GDM1 (cell line): ENCODE measurements around the gene SMPDL3B.

Experiments used
- DNase-seq: peaks from one replicate; lab custom pipeline; 2025; lab: John Stamatoyannopoulos, UW

SMPDL3B gene

DNA sequence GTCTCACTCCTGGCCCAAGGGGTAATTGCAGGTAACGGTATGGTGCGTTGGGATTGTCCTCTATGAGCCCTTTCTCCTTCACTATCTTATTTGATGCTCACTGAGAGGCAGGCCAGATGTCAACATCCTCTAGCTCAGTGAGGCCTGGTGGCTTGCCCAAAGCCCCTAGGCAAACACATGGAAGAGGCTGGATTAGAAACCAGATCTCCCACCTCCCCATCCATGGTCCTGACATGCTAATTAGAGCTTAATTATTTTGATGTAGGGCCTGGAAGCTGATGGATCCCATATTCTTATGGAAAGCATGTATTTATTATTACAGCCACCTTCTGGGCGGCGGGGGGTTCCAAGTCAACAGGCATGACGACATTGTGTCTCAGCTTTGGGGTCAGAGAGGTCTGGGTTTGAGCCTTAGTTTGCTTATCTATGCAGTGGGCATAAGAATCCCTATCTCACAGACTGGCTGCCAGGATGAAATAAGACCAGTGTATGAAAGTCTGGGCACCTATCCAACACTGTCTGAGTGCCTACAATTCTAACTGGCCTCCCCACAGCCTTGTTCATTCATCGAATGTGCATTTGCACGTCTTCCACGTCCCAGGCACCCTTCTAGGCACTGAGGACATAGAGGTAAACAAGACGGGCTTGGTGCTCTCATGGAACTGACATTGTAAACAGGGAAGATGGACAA is 6.2 kb downstream of the SMPDL3B start:
- no peak for DNase-seq

DNA sequence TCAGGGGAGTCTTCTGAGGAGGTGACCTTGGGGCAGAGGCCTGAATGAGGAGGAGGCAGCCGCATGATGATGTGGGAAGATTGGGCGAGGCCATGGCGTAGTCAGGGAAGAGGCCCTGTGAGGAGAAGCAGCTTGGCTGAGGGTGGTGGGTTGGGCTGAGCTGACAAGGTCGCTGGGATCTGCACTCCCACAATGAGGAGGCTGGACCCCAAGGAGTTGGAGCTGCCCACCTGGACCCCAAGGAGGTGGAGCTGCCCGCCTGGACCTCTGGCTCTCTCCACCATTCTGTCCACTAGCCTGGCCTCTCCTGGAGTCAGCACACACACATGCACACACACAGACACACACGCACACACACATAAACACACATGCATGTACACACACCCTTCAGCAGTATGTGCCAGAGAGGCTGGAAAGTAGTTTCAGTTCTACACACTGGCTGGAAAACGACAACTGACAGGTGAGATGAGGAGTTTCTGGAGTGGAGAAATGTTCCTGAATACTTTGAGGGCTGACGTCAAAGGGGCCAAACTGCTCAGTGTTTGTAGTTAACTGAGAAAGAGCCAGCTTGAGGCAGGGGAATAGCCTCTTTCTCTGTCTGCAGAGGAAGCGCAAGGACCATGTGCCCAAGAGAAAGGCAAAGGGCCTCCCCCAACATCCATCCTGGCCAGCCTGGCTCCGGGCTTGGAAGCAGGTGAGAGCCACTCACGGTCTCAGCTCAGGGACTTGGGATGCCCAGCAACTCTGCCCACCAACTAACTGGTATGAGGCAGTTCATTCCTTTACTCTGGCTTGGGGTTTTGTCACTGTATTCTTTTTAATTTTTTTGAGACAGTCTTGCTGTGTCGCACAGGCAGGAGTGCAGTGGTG is 7.1 kb downstream of the SMPDL3B start:
- no peak for DNase-seq

DNA sequence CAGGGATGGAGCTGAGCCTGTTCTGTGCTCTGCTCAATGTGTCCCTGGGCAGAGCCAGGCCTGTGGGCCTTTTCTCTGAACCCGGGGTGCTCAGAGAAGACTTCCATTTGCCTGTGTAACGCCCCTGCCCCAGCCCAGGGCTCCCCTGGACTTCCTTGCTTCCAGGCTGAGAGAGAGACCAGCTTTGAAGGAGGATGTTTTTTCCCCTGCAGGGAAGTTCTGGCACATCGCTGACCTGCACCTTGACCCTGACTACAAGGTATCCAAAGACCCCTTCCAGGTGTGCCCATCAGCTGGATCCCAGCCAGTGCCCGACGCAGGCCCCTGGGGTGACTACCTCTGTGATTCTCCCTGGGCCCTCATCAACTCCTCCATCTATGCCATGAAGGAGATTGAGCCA is 10.2 kb downstream of the SMPDL3B start:
- DNase-seq = no peak

DNA sequence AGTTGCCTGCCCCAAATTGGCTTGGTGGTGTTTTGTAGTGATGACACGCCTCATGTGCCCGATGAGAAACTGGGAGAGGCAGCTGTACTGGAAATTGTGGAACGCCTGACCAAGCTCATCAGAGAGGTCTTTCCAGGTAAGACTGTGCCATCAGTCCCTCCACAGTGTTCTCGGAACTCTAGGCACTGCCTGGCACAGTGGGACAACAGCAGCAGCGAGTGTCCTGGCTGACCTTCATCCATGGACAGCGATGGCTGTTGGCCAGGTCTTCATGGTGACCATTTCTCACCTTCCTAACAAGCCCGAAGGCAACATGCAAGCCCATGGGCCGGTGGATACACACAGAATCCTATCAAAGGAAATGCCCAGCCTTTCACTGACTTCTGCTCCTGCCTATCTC is 14.2 kb downstream of the SMPDL3B start:
- DNase-seq = no peak

DNA sequence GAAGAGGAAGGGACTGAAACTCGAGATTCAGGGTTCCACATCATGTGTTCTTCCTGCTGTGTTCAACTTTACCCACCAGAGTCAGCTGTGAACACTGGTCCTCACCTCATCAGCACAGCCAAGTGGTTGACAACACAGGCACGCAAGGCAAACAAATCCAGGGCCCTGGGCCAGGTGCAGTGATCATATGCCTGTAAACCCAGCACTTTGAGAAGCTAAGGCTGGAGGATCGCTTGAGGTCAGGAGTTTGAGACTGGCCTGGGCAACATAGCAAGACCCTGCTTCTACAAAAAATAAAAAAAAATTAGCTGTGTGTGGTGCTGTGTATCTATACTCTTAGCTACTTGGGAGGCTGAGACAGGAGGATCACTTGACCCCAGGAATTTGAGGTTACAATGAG is 16.6 kb downstream of the SMPDL3B start:
- no peak for DNase-seq

DNA sequence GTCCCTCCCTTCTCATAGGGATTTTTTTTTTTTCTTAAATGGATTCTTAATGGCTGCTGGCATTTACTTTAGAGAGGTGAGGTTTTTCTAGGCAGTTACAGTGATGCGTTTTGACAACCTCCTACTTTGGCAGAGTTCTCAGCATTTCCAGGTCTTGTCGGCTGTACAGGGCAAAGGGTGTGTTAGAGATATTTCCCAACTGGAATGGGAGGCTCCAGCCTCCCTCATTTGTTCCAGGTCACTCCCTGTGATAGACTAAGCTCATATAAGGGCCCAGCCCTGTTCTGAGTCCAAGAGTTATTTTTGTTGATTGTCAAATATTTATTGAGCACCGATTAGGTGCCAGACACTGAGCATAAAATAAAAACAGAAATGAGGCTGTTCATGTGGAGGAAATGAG is 17.3 kb downstream of the SMPDL3B start:
- DNase-seq = no peak

DNA sequence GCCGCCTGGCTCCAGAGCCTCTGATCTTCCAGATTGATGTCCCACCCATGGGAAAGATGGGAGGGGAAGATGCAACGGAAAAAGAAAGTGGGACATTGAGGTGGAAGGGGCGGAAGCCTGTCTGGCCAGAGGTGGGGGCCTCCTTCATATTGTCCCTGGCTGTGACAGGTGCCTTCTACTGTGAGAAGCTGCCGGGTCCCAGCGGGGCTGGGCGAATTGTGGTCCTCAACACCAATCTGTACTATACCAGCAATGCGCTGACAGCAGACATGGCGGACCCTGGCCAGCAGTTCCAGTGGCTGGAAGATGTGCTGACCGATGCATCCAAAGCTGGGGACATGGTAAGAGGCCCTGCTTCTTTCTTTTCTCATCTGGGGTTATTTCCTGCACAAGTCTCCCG is 19.4 kb downstream of the SMPDL3B start:
- no peak for DNase-seq

DNA sequence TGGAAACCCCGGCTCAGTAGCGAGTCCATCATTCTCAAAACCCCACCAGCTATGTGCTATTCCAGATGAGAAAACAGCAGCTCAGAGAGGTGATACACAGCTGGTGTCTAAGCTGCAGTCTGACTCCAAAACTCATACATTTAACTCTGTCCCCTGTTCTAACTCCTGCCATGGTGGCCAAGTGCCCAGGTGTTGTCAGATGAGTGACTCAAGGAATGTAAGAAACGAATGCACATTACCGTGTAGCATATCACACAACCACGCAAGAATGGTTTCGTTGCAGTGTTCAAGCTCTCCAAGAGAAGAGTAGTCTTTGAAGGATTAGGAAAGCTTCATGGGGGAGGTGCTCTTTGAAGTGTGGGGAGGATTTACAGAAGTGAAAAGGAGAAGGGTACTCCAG is 20.3 kb downstream of the SMPDL3B start:
- DNase-seq = no peak

DNA sequence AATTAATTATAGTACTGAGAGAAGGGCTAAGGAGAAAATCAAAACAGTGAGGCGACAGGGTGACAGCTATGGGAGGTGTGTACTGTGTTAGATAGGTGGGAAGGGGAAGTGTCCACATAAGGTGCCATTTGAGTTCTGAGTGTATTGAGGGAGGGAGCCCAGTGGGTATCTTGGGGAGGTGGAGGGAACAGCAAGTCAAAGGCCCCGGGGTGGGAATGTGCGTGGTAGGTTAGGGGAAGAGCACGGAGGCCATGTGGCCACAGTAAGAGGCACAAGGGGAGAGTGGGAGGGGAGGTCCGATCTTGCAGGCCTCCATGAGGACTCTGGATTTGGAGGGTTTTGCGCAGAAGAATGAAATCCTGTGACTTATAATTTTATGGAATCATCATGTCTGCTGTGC is 22.0 kb downstream of the SMPDL3B start:
- no peak for DNase-seq

DNA sequence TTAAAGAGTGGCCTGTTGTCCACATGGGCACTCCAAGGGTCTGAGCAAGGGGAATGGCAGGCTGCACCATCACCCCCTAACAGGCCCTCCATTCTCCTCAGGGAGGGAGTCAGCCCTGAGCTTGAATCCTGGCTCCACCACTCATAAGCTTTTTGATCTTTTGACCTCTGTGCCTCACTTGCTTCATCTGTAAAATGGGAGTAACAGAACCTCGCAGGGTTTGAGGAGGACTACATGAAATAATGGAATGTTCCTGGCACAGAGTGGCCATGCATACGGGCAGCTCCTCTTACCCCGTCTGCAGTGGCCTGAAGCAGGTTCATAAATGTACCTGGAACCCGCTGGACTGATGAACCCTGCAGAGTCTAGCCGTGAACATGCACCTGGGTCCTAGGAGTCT is 22.9 kb downstream of the SMPDL3B start:
- no peak for DNase-seq

DNA sequence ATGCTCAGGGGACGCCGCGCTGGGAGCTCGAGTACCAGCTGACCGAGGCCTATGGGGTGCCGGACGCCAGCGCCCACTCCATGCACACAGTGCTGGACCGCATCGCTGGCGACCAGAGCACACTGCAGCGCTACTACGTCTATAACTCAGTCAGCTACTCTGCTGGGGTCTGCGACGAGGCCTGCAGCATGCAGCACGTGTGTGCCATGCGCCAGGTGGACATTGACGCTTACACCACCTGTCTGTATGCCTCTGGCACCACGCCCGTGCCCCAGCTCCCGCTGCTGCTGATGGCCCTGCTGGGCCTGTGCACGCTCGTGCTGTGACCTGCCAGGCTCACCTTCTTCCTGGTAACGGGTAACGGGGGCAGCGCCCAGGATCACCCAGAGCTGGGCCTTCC is 23.7 kb downstream of the SMPDL3B start:
- no peak for DNase-seq

DNA sequence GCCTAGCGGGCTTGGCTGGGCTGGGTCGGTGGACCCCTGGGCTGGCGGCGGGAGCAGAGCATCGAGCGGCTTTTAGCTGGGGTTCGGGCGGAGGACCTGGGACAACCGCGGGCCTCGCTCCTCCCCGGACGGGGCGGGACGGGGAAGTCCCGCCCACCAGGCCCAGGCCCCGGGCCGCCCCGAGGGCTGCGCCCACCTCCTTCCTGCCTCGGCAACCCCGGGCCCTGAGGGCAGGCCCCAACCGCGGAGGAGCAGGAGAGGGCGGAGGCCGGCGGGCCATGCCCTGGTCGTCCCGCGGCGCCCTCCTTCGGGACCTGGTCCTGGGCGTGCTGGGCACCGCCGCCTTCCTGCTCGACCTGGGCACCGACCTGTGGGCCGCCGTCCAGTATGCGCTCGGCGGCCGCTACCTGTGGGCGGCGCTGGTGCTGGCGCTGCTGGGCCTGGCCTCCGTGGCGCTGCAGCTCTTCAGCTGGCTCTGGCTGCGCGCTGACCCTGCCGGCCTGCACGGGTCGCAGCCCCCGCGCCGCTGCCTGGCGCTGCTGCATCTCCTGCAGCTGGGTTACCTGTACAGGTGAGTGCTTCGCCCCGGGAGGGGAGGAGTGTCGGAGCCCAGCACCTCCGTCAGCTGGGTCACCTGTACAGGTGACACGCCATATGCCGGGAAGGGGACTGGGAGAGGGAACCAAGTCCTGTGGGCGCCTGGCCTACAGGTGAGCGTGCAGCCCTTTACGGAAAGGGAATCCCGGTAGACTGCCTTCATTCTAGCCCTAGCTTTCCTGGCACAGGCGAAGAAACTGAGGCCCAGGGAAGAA is 25.2 kb downstream of the SMPDL3B start, which contains the start of gene XKR8:
TSS of gene XKR8 (plus strand) at position 182 of the 812 bp plus-strand sequence. CDS start at position 279, 97 bp downstream.
- DNase-seq = peak; percentile 82

DNA sequence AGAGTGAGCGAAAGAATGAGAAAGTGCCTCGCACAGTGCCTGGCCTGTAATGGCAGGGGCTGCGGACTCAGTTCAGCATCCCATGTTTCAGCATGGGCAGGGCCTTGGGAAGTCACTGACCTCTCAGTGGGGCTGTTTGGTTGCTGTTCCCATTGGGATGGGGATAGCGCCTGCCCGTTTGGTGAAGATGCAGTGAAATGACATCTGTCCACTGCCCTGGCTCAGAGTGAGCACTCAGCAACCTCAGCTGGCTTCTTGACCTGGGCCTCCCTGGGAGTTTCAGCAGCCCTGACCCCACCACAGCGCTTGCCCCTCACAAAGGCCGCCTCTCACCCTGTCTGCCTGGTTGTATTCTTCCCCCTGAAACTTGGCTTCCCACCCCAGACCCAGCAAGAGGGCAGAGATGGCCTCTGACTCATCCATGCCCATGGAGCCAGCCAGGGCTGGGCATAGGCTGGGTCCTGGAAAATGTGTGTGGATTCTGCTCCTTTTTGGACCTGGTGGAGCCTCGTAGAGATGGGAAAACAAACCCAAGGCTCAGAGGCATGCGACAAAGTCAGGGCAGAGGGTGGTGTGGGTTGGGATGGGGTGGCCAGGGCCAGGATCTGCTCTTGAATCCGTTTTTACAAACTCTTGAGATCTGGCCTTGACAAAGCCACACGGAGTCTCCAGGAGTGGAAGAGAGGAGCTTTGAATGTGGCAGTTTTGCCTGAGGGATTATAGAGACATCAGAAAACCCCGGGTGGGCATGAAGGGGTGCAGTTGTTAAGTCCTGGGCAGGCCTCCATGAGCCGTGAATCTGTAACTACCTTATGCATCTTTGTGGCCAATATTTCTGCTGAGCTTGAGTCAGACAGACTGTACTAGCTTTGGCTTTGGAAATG is 26.2 kb downstream of the SMPDL3B start:
- DNase-seq = no peak

DNA sequence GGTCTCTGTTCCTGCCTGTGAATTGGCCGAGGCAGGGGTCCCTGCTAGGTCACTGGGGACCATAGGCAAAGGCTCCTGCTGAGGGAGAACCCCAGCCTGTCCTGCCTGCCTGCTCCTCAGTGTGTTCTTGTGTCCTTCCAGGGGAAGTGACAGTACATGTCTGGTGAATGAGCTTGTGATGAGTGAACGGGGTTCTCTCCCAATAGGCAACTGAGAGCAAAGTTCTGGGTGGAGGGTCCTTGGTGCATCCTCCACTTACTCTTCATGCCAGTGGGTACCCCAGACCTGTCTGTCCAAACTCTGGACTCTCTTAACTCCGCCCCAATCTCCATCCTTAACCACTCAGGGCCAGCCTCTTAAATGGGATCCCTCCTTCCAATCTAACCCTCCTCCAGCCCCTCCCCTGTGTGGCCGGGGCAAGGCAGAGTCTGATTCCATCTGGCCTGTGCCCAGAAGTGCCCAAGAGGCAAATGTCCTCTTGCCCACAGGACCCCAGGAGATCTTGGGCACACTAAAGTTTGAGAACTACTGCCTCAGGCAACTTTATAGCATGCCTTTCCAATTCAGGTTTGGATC is 26.9 kb downstream of the SMPDL3B start:
- no peak for DNase-seq

DNA sequence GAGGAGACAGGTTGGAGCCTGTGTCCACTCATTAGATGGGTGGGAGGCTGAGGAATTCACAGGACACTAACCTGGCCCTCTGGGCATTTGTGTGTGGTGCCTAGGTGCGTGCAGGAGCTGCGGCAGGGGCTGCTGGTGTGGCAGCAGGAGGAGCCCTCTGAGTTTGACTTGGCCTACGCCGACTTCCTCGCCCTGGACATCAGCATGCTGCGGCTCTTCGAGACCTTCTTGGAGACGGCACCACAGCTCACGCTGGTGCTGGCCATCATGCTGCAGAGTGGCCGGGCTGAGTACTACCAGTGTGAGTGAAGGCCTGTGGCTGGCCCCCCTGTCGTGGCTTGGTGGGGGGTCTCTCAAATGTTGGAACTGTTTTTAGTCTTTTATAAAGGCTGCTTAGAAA is 28.6 kb downstream of the SMPDL3B start:
- DNase-seq = no peak

DNA sequence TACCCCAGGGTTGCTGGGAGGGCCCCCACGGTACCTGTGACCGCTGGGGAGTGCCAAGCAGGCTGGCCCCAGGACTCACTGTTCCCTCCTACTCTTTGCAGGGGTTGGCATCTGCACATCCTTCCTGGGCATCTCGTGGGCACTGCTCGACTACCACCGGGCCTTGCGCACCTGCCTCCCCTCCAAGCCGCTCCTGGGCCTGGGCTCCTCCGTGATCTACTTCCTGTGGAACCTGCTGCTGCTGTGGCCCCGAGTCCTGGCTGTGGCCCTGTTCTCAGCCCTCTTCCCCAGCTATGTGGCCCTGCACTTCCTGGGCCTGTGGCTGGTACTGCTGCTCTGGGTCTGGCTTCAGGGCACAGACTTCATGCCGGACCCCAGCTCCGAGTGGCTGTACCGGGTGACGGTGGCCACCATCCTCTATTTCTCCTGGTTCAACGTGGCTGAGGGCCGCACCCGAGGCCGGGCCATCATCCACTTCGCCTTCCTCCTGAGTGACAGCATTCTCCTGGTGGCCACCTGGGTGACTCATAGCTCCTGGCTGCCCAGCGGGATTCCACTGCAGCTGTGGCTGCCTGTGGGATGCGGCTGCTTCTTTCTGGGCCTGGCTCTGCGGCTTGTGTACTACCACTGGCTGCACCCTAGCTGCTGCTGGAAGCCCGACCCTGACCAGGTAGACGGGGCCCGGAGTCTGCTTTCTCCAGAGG is 31.8 kb downstream of the SMPDL3B start:
- no peak for DNase-seq

DNA sequence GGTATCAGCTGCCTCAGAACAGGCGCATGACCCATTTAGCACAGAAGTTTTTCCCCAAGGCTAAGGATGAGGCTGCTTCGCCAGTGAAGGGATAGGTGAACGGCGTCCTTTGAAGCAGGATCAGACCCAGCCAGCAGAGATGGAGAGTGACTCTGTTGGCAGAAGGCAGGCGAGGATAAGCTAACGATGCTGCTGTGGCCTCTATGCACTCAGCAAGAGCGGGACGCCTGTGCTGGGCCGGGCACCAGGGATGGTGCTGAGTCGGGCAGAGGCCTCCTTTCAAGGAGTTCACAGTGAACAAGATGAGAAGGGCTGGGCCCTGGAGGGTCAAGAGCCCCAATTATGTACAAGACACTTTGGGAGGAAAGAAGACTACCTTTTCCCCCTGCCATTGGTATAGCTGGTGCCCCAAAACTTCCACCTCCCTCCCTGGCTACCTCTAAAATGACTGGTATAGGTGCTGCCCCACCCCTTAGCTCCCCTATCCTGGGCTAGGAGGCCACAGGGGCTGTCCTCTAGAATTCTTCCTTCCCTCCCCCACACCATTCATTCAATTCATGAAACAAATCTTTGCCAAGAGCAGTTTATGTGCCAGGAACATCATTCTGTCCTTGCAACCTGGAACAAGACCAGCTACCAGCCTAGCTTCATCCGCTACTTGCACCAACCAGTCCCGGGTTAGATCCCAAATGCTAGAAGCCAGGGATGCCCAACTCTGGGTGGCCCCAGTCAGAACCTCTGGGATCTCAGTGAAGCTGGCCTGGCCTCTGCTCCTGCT is 32.5 kb downstream of the SMPDL3B start:
- no peak for DNase-seq

DNA sequence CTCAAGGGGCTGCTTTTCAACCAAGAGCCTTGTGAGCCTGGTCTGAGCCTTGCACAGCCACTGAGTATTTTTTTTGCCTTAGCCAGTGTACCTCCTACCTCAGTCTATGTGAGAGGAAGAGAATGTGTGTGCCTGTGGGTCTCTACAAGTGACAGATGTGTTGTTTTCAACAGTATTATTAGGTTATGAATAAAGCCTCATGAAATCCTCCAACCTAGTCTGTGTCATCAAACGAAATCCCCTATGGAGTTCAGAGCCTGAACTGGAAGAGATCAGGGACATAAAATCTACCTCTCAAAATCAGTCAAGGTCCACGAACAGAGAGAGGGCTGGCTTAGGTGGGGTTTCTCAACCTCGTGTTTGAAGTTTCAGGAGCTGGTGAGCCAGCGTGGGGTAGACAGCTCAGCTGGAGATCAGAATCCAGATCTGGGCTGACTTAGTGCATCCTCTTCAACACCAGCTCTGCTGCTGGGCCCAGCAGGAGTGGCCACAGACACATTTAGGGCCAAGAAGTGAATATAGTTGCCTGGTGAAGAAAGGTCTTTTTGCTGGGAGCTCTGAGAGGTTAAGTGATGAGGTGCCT is 33.2 kb downstream of the SMPDL3B start:
- no peak for DNase-seq

DNA sequence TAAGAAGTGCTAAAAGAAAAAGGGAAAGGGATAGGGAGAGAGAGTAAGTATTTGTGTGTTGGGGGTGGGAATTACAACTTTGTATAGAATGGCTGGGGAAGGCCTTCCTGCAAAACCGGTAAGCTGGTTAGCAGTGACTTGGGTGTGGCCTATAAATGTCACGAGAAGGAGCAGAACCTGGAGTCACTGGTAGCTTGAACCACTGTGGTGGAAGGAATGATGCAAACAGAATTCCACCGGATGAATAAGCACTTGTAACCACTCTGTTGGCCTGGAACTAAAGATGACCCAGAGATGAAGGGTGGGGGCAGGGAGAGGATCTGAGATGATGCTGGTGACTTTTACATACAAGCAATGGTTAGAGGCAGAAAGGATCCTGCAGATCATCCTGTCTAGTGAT is 33.9 kb downstream of the SMPDL3B start:
- no peak for DNase-seq
